ENCODE results near the gene ABCB6. TPM values are rescaled to one million over a fixed set of nuclear protein-coding genes. Genes with fewer than 3 reads are reported as not detected.

ABCB6 gene
- total and polyA plus RNA-seq, 7 experiments from 2014 or later: 0.66 to 30.2 (median 6.4) TPM

- H3K4me3 ChIP-seq (ENCODE audit: low read length): no peak overlapping the region
- DNase-seq (no peak), ATAC-seq (no peak)
- Mint-ChIP-seq H3K9me3 (no peaks in the 10 kb centered on the region), H3K27ac (peak overlapping the region in 3 of 9 donors; percentile 1 to 54 (median 24)), H3K36me3 (peaks cover 0 to 7% (median 4%) of the 10 kb centered on the region in 5 donors), H3K4me1 (peaks cover 10 to 19% (median 11%) of the 10 kb centered on the region in 7 donors), H3K4me3 (no peak overlapping the region), H3K27me3 (no peaks in the 10 kb centered on the region)
- intact Hi-C loops (cut with micrococcal nuclease): no loop called here
- no peaks in the 10 kb centered on the region for H3K9me3 ChIP-seq (ENCODE audit: control insufficient read depth in 2 of 3, low read length in 3 of 3)
- ChIA-PET POLR2A (interaction anchor here (0.6 to 1.6 kb wide), 4 partner anchors 8 to 130 kb away, joined by 3 to 7 read pairs (median 4); partner anchors contain the start of genes CNPPD1 and ZFAND2B), CTCF (no interaction called here)
- H3K36me3 ChIP-seq (ENCODE audit: control insufficient read depth in 2 of 3, insufficient read depth in 3 of 3, low read length in 3 of 3): no peaks in the 10 kb centered on the region
- H3K27me3 ChIP-seq (ENCODE audit: control insufficient read depth in 2 of 2, insufficient read depth in 2 of 2, low read length in 2 of 2): no peaks in the 10 kb centered on the region
- H3K27ac ChIP-seq (ENCODE audit: low read depth, low read length): no peak overlapping the region
- peaks cover 6 to 7% of the 10 kb centered on the region in 2 donors for H3K4me1 ChIP-seq (ENCODE audit: control insufficient read depth in 2 of 2, insufficient read depth in 2 of 2, low read length in 2 of 2)
These were observed 53.5 kb downstream of the ABCB6 start for GRCh38 chr2:219165058-219165911.

DNA sequence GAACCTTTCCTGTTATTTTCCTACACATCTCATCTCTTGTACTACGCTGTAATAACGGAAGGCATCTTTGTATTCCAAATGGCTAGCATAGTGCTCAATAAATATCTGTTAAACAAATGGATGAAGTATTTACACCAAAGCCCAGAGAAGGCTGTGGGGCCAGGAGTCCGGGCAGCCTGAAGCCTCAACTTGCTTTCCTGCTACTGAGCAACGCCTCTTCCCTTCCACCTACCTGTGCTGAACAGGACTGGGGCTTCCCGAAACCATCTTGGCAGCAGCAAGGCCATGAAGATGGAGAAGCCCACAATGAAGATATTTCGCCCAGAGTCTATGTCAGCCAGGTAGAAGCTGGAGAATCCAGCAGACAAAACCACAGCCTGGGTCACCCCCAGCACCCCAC, 55.6 kb downstream of the ABCB6 start:
- CTCF ChIA-PET: interaction anchor here (0.6 kb wide), 1 partner anchor 43 kb away, joined by 4 read pairs; no protein-coding TSS in a partner anchor

GRCh38 chr2:219161097-219161496, 57.7 kb downstream of the ABCB6 start:
- intact Hi-C loops (cut with micrococcal nuclease): loop anchor here (2.0 to 5.0 kb wide), 6 partner anchors 58 to 449 kb away; partner anchors contain the start of genes ABCB6 (in 1 of the 2), CHPF (in 1 of the 2), STK11IP (in 1 of the 2) and TMEM198 (in 1 of the 2)
- Histone ChIP-seq H3K4me3 (ENCODE audit: low read length) (peak overlapping the region; percentile 70), H3K4me1 (ENCODE audit: control insufficient read depth in 2 of 2, insufficient read depth in 2 of 2, low read length in 2 of 2) (peaks cover 11 to 12% of the 10 kb centered on the region in 2 donors), H3K27ac (ENCODE audit: low read depth, low read length) (peak overlapping the region; percentile 77), H3K27me3 (ENCODE audit: control insufficient read depth in 2 of 2, insufficient read depth in 2 of 2, low read length in 2 of 2) (no peaks in the 10 kb centered on the region), H3K36me3 (ENCODE audit: control insufficient read depth in 2 of 3, insufficient read depth in 3 of 3, low read length in 3 of 3) (peaks cover 0 to 23% (median 5%) of the 10 kb centered on the region in 3 experiments), H3K9me3 (ENCODE audit: control insufficient read depth in 2 of 3, low read length in 3 of 3) (no peaks in the 10 kb centered on the region)
- H3K36me3 Mint-ChIP-seq: peaks cover 6 to 21% (median 17%) of the 10 kb centered on the region in 5 donors
- no peaks in the 10 kb centered on the region for H3K9me3 Mint-ChIP-seq
- CTCF ChIA-PET: interaction anchor here (0.6 kb wide), 1 partner anchor 15 kb away, joined by 5 read pairs; no protein-coding TSS in a partner anchor
- H3K4me1 Mint-ChIP-seq: peaks cover 13 to 41% (median 24%) of the 10 kb centered on the region in 7 donors
- ATAC-seq (no peak), DNase-seq (no peak)
- H3K4me3 Mint-ChIP-seq: peak overlapping the region; percentile 88 to 97 (median 93)
- peak overlapping the region; percentile 81 to 97 (median 93) for H3K27ac Mint-ChIP-seq
- no peaks in the 10 kb centered on the region for H3K27me3 Mint-ChIP-seq
- POLR2A ChIA-PET: interaction anchor here (2.4 kb wide), 1 partner anchor 15 kb away, joined by 10 read pairs; the partner anchor contains the start of gene CNPPD1

More for the DNA sequence above, 55.6 kb downstream of the ABCB6 start:
- no peak for ATAC-seq
- intact Hi-C loops (cut with micrococcal nuclease): loop anchor here (5.0 kb wide), 5 partner anchors 266 to 451 kb away; partner anchors contain the start of genes CHPF (in 1 of the 2), STK11IP (in 1 of the 2), TMEM198 (in 1 of the 2) and TTLL4 (in 1 of the 2)
- Mint-ChIP-seq H3K9me3 (no peaks in the 10 kb centered on the region), H3K36me3 (peaks cover 0 to 7% (median 5%) of the 10 kb centered on the region in 5 donors), H3K27ac (peak overlapping the region in 1 of 9 donors; percentile 52), H3K4me3 (no peak overlapping the region), H3K27me3 (no peaks in the 10 kb centered on the region), H3K4me1 (peaks cover 15 to 33% (median 24%) of the 10 kb centered on the region in 7 donors)
- Histone ChIP-seq H3K36me3 (ENCODE audit: control insufficient read depth in 2 of 3, insufficient read depth in 3 of 3, low read length in 3 of 3) (peaks cover 0 to 2% (median 0%) of the 10 kb centered on the region in 3 experiments), H3K9me3 (ENCODE audit: control insufficient read depth in 2 of 3, low read length in 3 of 3) (no peaks in the 10 kb centered on the region), H3K4me1 (ENCODE audit: control insufficient read depth in 2 of 2, insufficient read depth in 2 of 2, low read length in 2 of 2) (peaks cover 11 to 12% of the 10 kb centered on the region in 2 donors), H3K27me3 (ENCODE audit: control insufficient read depth in 2 of 2, insufficient read depth in 2 of 2, low read length in 2 of 2) (no peaks in the 10 kb centered on the region), H3K27ac (ENCODE audit: low read depth, low read length) (no peak overlapping the region), H3K4me3 (ENCODE audit: low read length) (no peak overlapping the region)
- DNase-seq: no peak
- POLR2A ChIA-PET: interaction anchor here (1.0 to 2.4 kb wide), 3 partner anchors 10 to 114 kb away, joined by 3 to 10 read pairs (median 3); partner anchors contain the start of gene CNPPD1

DNA sequence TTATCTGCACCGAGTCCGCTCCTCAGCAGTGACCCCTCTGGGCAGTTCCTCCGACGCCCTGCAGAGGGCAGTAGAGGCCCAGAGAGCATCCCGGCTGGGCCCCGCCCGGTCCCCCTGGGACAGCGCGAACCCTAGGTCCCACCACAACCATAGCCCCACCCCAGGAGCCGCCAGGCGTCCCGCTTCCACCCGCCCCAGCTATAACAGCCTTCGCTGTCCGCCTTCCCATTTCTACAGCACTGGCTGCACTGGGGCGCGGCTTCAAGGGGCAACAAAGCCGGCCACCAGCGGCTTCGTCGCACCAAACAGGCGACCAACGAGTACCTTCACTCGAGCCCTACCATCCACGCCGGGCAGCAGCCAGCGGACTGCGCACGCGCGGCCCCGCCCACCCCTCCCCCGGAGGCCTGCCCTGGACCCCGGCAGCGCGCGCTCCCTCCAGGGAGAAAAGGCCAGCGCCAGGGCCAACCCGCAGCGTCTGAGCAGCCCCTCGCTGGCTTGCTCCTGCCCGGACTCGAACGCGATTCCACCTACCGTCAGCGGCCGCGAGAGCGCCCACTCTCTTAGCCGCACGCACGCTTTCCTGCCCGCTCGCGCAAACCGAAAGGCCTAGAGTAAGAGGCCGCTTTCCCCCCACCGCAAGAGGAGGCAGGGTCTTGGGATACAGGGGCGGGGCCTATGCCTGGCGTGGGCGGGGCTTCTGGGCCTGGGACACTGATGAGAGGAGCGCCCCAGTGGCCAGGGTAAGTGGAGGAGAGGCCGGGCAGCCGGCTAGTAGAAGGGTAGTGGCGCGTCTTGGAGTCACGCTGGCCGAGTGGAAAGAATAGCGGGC, 58.4 kb downstream of the ABCB6 start, which contains the start of gene NHEJ1:
Gene NHEJ1 (minus strand): TSS at position 630 of the 832 bp plus-strand sequence. CDS start 2,453 bp downstream, outside the sequence.
- Histone ChIP-seq H3K4me1 (ENCODE audit: control insufficient read depth in 2 of 2, insufficient read depth in 2 of 2, low read length in 2 of 2) (peaks cover 11 to 12% of the 10 kb centered on the region in 2 donors), H3K9me3 (ENCODE audit: control insufficient read depth in 2 of 3, low read length in 3 of 3) (no peaks in the 10 kb centered on the region), H3K36me3 (ENCODE audit: control insufficient read depth in 2 of 3, insufficient read depth in 3 of 3, low read length in 3 of 3) (peaks cover 0 to 23% (median 5%) of the 10 kb centered on the region in 3 experiments), H3K27me3 (ENCODE audit: control insufficient read depth in 2 of 2, insufficient read depth in 2 of 2, low read length in 2 of 2) (no peaks in the 10 kb centered on the region), H3K27ac (ENCODE audit: low read depth, low read length) (peak within 1 kb of the TSS; percentile 77), H3K4me3 (ENCODE audit: low read length) (peak within 1 kb of the TSS; percentile 70)
- intact Hi-C loops (cut with micrococcal nuclease): loop anchor here (1.0 to 5.0 kb wide), 20 partner anchors 11 to 450 kb away; partner anchors contain the start of genes ABCB6 (in 2 of the 2), ANKZF1 (in 2 of the 2), ATG9A (in 2 of the 2) and DNAJB2 (in 2 of the 2)
- Mint-ChIP-seq H3K4me1 (peaks cover 13 to 41% (median 24%) of the 10 kb centered on the region in 7 donors), H3K4me3 (peak within 1 kb of the TSS; percentile 88 to 97 (median 93)), H3K9me3 (no peaks in the 10 kb centered on the region), H3K27me3 (no peaks in the 10 kb centered on the region), H3K27ac (peak within 1 kb of the TSS; percentile 81 to 97 (median 93)), H3K36me3 (peaks cover 6 to 20% (median 17%) of the 10 kb centered on the region in 5 donors)
- CTCF ChIA-PET: interaction anchor here (0.6 to 4.8 kb wide), 11 partner anchors 10 to 138 kb away, joined by 3 to 54 read pairs (median 4); partner anchors contain the start of gene SLC23A3
- ATAC-seq (peak; percentile 96), DNase-seq (peak; percentile 84 to 98 (median 92))
- POLR2A ChIA-PET: interaction anchor here (0.6 to 2.5 kb wide), 15 partner anchors 16 to 228 kb away, joined by 3 to 32 read pairs (median 5); partner anchors contain the start of genes ABCB6, CNPPD1, GLB1L and STK16
